Fibroblast of skin of scalp (primary cell): Measurements from ENCODE around the gene ZNF480.
"Not testable (repeated sequence)": the region's sequence is repeated elsewhere in the genome, so short reads cannot be mapped to it uniquely, and the experiment has no call there.

ENCODE experiments used
- DNase-seq: peaks from one replicate; pipeline ENCODE4 v3.0.0-alpha.2; 2013

ZNF480 gene

DNA sequence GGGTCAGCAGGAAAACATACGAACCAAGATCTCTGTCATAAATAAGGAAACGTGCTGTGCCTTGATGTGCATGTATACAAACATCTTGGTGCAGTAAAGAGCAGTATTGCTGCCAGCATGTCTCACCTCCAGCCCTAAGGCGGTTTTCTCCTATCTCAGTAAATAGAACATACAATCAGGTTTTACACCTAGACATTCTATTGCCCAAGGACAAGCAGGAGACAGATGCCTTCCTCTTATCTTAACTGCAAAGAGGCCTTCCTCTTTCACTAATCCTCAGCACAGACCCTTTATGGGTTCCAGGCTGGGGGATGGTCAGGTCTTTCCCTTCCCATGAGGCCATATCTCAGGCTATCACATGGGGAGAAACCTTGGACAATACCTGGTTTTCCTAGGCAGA is 42.1 kb downstream of the ZNF480 start:
- DNase-seq = not testable (repeated sequence)

DNA sequence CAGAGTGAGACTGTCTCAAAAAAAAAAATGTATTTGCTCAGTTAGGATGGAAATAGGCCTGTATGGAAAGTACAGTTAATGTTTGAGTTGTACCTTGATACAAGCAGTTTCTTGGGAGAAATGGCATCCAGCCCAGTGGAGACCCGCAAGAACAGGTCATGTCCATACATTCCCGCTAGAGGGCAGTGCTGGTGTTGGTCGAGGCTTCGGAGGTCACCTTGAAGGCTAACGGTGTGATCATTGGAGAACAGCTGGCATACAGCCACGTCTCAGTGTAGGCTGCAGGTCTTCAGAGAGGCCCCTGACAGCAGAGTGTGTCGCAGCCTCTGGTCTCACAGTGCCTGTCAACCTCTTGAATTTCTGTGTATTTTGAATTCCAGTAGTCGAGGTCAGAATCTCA is 46.6 kb downstream of the ZNF480 start:
- DNase-seq = peak; percentile 6

DNA sequence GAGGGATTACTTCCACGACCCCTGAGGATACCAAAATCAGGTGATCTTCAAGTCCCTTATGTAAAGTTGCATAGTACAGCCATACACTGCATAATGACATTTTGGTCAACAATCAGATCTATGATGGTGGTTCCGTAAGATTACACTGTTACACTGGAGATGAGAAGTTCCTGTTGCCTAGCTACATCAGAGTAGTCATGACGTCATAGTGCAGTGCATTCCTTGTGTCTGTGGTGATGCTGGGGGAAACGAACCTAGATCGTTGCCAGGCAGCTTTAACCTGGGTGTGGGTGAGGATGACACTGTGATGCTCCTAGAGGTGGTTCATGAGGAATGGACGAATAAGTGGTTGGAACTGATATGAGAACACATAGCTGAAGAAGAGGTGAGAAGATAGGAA is 48.2 kb downstream of the ZNF480 start:
- no peak for DNase-seq

DNA sequence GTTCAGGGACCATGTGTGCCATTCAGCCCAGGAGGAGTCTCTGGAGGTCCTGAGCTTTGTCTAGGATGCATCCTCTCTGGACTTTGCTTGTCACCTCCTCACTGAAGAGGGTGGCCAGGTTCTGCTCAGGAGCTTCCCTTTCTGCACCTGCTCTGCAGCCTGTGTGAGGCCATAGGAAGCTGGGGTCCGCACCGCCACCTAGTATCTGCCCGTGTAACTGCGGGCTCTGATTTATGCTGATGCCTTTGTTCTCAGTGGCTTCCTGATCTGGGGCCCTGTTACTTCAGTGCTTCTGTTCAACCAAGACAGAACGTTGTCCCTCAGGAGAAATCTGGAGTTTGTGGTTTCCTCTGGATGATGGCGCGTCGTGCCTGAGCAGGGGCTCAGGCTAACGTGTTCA is 54.5 kb downstream of the ZNF480 start:
- no peak for DNase-seq

- DNase-seq = no peak
Measured at GRCh38 chr19:52366414-52366824, 69.5 kb downstream of the ZNF480 start.

DNA sequence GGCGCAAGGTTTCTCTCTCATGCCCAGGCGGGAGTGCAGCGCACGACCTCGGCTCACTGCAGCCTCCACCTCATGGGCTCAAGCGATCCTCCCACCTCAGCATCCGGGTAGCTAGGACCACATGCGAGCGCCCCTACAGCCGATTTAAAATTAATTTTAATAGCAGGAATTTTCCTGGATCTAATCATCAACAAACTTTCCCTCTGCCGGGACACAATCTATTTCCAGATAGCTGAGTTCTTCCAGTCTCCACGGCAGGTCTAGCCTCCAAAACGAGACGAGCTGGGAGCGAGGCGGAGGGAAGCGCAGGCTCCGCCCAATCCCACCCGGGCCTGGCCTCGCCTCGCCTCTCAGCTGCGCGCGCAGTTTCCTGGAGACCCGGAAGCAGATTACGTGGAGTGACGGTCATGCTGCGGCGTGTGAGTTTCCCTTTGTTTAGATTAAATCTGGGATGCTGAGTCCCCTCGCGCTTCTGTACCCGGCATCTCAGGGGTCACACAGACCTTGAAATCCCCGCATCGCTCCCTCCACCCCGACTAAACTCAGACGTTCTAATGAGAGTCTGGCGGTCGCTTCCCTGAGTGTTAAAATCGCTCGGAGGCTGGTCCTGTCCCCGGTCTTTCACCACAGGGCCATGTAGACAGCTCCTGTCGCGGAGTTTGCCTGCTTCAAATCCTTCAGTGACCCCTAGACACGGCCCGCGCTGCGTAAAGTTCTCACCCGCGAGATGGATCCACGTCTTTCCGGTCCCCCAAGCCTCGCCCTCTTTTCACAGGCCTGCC is 72.8 kb downstream of the ZNF480 start, which contains the start of gene ZNF880:
ZNF880 (plus strand) TSS at position 365 of the 782 bp plus-strand sequence; CDS start at position 408, 43 bp downstream.
- DNase-seq = peak; percentile 95

GRCh38 chr19:52370341-52370710 is 73.4 kb downstream of the ZNF480 start:
- DNase-seq = no peak
